GM18873 (cell line): Measurements from ENCODE around the gene MOG.

ENCODE experiments used
- ATAC-seq: cut with Tn5 transposase; IDR thresholded peaks from one replicate; pipeline ENCODE4 v1.9.1; 2021; ENCODE audit warnings: mild to moderate bottlenecking, moderate library complexity, moderate number of reproducible peaks; ENCODE audit not compliant: unreplicated experiment, low FRiP score

The MOG gene

DNA sequence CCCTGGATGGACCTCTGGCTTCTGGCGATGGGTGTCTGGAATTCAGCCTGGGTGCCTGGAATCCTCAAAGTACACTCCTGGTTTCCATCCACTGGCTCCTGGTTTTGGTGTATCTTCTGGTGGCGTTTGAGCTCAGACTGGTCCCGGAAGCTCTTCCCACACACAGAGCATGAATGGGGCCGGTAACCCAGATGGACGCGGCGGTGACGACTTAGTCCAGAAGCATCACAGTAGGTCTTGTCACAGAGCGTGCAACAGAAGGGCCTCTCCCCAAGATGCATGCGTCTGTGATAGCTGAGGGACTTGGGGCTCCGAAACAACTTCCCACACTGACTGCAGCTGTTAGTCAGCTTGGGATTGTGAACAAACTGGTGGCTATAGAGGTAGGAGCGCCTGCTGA, 16.3 kb downstream of the MOG start:
- no peak for ATAC-seq

DNA sequence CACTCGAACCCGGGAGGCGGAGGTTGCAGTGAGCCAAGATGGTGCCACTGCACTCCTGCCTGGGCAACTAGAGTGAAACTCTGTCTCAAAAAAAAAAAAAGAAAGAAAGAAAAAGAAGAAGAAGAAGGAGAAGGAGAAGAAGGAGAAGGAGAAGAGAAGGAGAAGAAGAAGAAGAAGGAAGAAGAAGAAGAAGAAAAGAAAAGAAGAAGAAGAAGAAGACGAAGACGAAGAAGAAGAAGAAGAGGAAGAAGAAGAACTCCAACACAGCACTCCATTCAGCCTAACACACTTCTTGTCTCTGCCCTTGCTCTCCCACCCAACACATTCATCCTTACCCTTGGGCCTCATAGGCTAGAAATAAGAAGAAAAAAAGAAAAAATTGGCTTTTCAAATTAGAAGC, 17.1 kb downstream of the MOG start:
- ATAC-seq = no peak

GRCh38 chr6:29675561-29675960, 18.7 kb downstream of the MOG start:
- ATAC-seq = no peak

- ATAC-seq = no peak
These were observed 20.2 kb downstream of the MOG start for GRCh38 chr6:29676981-29677601.

- ATAC-seq = no peak
These were observed 21.2 kb downstream of the MOG start for GRCh38 chr6:29678114-29678513.

GRCh38 chr6:29679962-29680361, 23.1 kb downstream of the MOG start:
- no peak for ATAC-seq

DNA sequence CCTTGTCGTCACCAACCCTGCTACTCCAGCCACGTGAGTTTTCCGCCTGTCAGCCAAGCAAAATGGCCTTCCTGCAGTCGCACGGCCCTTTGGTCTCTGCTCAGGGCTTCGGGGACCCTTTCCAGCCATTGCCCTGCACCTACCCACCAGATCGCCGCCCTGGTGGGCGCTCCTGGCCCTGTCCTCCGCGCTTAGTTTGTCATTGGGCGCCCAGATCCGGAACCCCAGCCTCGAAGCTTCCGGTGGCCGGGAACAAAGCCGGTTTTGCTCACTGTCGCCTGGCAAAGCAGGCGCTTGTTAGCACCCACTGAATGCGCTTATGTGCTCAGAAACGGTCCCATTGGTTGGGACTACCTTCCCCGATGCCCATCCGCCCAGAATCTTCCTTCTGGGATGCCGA, 23.5 kb downstream of the MOG start:
- ATAC-seq = no peak

GRCh38 chr6:29680904-29681303, 24.0 kb downstream of the MOG start, which contains the start of gene ZFP57:
Gene ZFP57, minus strand, starts transcription at chr6:29681152. Its CDS starts 4,149 bp downstream, at chr6:29677003.
- no peak for ATAC-seq

GRCh38 chr6:29681811-29682210, 24.9 kb downstream of the MOG start:
- no peak for ATAC-seq

GRCh38 chr6:29685718-29686326, 28.9 kb downstream of the MOG start:
- ATAC-seq = no peak

GRCh38 chr6:29694637-29695036, 37.7 kb downstream of the MOG start:
- no peak for ATAC-seq

GRCh38 chr6:29696147-29697125, 39.5 kb downstream of the MOG start:
- no peak for ATAC-seq

GRCh38 chr6:29702519-29703103, 45.7 kb downstream of the MOG start:
- no peak for ATAC-seq

DNA sequence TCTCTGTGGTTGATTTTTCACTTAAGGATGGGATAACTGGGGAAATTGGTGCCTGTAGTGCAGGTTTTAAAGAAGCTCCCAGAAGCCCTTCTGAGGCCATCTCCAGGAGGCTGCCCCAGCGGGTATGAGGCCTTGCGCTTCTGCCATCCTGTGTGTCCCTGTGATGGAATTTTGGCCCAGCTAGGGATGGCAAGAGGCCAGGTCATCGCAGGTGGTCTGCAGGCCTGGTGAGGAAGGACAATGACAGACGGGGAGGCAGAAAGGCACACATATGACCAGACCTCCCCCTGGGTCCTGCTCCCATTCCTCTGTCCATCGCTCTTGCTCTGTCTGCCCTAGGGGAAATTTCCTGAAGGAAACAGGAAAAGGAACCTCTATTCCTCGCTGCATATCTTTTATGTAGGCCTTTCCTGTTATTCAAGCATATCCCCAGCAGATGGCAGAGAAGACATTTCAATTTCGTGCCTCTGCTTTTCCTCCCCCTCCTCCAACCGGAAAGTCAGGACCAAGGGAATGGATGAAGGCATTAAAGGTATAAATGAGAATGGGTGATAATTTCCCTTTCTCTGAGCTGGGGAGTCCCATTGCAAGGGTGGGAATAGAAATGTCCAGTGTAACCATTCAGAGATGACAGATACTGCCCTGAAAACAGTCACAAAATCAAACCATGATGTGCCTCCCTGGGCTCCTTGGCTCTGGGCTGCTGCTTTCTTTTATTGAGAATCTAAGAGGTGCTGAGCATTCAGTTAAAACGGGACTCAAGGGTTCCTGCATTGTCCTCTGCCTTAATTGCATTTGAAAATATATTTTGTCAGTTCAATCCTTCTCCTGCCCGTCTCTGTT, 48.7 kb downstream of the MOG start:
- ATAC-seq = no peak

DNA sequence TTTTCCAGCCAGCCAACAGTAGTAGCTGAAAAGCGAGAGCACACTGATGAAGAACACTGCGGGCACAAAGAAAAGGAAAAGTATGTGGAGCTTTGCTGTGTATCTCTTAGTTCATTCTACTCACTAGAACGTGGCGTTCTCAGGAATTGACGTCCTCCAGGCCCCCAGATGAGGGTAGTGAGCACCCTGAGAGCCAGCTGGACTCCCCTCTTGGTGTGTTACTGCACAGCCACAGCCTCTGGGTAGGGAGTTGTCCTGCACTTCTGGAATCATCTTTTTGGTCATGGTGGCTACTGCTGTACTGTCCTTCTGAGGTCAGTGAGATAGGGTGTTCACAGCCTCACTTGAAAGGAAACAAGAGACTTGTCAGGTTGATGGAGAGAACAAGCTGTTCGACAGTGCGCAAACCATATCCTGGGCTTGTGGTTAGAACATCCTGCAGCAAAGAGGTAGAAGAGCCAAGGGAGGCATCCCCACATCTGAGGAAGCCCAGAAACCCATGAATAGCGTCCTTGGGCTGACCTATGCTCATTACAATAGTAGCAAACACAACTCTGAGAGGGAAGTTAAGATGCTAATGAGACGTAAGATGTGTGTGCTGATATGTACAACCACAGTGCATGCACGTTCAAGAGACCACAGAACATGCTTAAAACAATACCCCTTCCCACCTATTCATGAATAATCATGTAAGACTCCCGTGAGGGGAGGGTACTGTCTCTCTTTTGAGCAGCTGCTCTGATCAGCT, 51.7 kb downstream of the MOG start:
- ATAC-seq = no peak

GRCh38 chr6:29709188-29709587, 52.3 kb downstream of the MOG start:
- no peak for ATAC-seq

DNA sequence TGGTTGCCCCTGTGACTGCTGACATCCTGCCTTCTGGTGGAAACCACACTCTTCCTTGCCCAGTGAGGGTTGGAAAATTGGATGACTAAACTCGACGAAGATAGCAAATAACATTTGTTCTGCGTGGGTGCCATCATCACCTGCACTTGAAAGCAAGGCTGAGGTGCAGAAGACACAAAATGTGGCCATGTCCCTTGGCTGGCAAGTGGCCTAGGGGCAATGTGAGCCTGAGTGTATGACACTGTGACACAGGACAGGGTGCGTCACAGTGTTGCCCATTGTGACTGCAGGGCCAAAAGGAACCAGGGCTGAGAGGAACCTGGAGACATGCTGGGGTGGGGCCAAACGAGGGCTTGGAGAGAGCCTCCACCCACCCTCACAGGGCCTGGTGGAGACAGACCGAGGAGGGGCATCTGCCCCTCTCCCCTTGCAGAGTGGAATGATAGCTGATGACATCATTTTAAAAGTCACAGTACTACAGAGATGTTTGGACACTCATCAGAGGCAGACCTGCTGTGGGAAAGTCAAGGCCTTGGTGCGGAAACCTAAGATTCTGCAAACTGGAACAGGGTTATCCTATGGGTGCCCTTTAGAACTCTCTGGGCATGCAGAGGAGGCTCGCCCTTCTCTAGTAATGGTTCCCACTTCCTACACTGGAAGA, 53.5 kb downstream of the MOG start:
- no peak for ATAC-seq

DNA sequence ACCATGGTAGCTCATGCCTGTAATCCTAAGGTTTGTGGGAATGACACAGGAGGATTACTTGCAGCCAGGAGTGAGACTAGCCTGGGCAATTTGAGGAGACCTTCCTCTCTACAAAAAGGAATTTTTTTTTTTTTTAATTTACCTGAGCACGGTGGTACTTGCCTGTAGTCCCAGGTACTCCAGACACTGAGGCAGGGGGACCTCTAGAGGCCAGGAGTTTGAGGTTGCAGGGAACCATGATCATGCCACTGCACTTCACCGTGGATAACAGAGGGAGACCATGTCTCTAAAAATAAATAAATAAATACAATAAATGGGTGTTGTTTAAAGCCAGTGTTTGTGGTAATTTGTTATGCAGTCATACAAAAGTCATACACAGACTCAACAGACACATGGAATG, 64.0 kb downstream of the MOG start:
- ATAC-seq = no peak
